Measurements from ENCODE around the gene RMI1.
"Not testable (repeated sequence)": the region's sequence is repeated elsewhere in the genome, so short reads cannot be mapped to it uniquely, and the experiment has no call there.

Gene RMI1

GRCh38 chr9:84024041-84024575 is 43.5 kb downstream of the RMI1 start:
- H3K4me3 ChIP-seq (ENCODE audit: low read length) = no peak overlapping the region
- no peaks in the 10 kb centered on the region for H4K20me1 ChIP-seq (ENCODE audit: insufficient read depth, low read length)
- H3K4me1 ChIP-seq (ENCODE audit: low read length) = no peaks in the 10 kb centered on the region
- no peaks in the 10 kb centered on the region for H3K9me3 ChIP-seq (ENCODE audit: insufficient read depth, low read length)
- no peak for TF ChIP-seq EZH2phosphoT487 (IDR thresholded peaks at IDR 0.05; ENCODE audit: low read depth)
- TF ChIP-seq, protein P1, sequence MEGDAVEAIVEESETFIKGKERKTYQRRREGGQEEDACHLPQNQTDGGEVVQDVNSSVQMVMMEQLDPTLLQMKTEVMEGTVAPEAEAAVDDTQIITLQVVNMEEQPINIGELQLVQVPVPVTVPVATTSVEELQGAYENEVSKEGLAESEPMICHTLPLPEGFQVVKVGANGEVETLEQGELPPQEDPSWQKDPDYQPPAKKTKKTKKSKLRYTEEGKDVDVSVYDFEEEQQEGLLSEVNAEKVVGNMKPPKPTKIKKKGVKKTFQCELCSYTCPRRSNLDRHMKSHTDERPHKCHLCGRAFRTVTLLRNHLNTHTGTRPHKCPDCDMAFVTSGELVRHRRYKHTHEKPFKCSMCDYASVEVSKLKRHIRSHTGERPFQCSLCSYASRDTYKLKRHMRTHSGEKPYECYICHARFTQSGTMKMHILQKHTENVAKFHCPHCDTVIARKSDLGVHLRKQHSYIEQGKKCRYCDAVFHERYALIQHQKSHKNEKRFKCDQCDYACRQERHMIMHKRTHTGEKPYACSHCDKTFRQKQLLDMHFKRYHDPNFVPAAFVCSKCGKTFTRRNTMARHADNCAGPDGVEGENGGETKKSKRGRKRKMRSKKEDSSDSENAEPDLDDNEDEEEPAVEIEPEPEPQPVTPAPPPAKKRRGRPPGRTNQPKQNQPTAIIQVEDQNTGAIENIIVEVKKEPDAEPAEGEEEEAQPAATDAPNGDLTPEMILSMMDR (IDR thresholded peaks at IDR 0.05; ENCODE audit: low read depth, low read length) = no peak
- H3K27ac ChIP-seq (ENCODE audit: low read length) = no peak overlapping the region
- H3K79me2 ChIP-seq (ENCODE audit: low read length) = no peaks in the 10 kb centered on the region
- H2AFZ ChIP-seq (ENCODE audit: low read depth, low read length) = no peak overlapping the region
- no peak overlapping the region for H3K4me2 ChIP-seq (ENCODE audit: low read length)
- no peak overlapping the region for H3K9ac ChIP-seq (ENCODE audit: low read length)
- no peaks in the 10 kb centered on the region for H3K27me3 ChIP-seq (ENCODE audit: low read depth, low read length)
- H3K36me3 ChIP-seq (replicated peaks; ENCODE audit: low read depth, low read length) = no peaks in the 10 kb centered on the region

GRCh38 chr9:84027201-84027600 is 46.6 kb downstream of the RMI1 start:
- Histone ChIP-seq H3K4me1 (ENCODE audit: low read length) (no peaks in the 10 kb centered on the region), H3K4me2 (ENCODE audit: low read length) (no peak overlapping the region), H3K9ac (ENCODE audit: low read length) (no peak overlapping the region), H3K79me2 (ENCODE audit: low read length) (no peaks in the 10 kb centered on the region), H4K20me1 (ENCODE audit: insufficient read depth, low read length) (no peaks in the 10 kb centered on the region), H3K27ac (ENCODE audit: low read length) (no peak overlapping the region), H2AFZ (ENCODE audit: low read depth, low read length) (no peak overlapping the region), H3K36me3 (replicated peaks; ENCODE audit: low read depth, low read length) (no peaks in the 10 kb centered on the region), H3K27me3 (ENCODE audit: low read depth, low read length) (no peaks in the 10 kb centered on the region), H3K9me3 (ENCODE audit: insufficient read depth, low read length) (no peaks in the 10 kb centered on the region), H3K4me3 (ENCODE audit: low read length) (no peak overlapping the region)
- no peak for TF ChIP-seq EZH2phosphoT487 (IDR thresholded peaks at IDR 0.05; ENCODE audit: low read depth)
- TF ChIP-seq, protein P1 (IDR thresholded peaks at IDR 0.05; ENCODE audit: low read depth, low read length) = no peak

DNA sequence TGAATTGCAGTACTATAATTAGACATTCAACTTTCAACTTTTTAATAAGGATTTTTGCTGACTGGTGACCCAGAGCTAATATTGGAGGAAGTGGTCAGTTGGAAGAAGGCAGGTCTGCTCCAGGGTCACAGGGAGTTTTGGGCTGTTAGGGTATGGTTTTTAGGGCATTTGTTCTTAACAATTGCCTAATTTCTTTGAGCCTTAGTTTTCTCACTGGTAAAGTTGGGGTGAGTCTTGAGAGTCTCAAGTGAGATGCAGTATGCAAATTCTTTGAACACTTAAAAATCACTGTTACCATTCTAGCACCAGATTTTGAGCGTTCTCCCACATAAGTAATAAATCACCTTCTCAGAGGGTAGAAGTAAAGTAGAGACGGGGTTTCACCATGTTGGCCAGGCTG is 50.9 kb downstream of the RMI1 start:
- no peak overlapping the region for H3K4me3 ChIP-seq (ENCODE audit: low read length)
- no peak for TF ChIP-seq EZH2phosphoT487 (IDR thresholded peaks at IDR 0.05; ENCODE audit: low read depth)
- TF ChIP-seq, protein P1 (IDR thresholded peaks at IDR 0.05; ENCODE audit: low read depth, low read length) = no peak
- H3K27ac ChIP-seq (ENCODE audit: low read length) = no peak overlapping the region
- H3K9ac ChIP-seq (ENCODE audit: low read length) = no peak overlapping the region
- H2AFZ ChIP-seq (ENCODE audit: low read depth, low read length) = no peak overlapping the region
- H3K4me1 ChIP-seq (ENCODE audit: low read length) = no peaks in the 10 kb centered on the region
- no peaks in the 10 kb centered on the region for H3K79me2 ChIP-seq (ENCODE audit: low read length)
- H3K27me3 ChIP-seq (ENCODE audit: low read depth, low read length) = no peaks in the 10 kb centered on the region
- no peaks in the 10 kb centered on the region for H3K9me3 ChIP-seq (ENCODE audit: insufficient read depth, low read length)
- H3K36me3 ChIP-seq (replicated peaks; ENCODE audit: low read depth, low read length) = no peaks in the 10 kb centered on the region
- H3K4me2 ChIP-seq (ENCODE audit: low read length) = no peak overlapping the region
- no peaks in the 10 kb centered on the region for H4K20me1 ChIP-seq (ENCODE audit: insufficient read depth, low read length)

GRCh38 chr9:84041857-84042256 is 61.3 kb downstream of the RMI1 start:
- H4K20me1 ChIP-seq (ENCODE audit: insufficient read depth, low read length); H3K4me3 ChIP-seq (ENCODE audit: low read length); H3K79me2 ChIP-seq (ENCODE audit: low read length); H3K36me3 ChIP-seq (replicated peaks; ENCODE audit: low read depth, low read length); H3K9me3 ChIP-seq (ENCODE audit: insufficient read depth, low read length); H3K4me2 ChIP-seq (ENCODE audit: low read length); H3K27ac ChIP-seq (ENCODE audit: low read length); H3K27me3 ChIP-seq (ENCODE audit: low read depth, low read length); H3K9ac ChIP-seq (ENCODE audit: low read length); H3K4me1 ChIP-seq (ENCODE audit: low read length); H2AFZ ChIP-seq (ENCODE audit: low read depth, low read length): not testable (repeated sequence)
